LNCAP (cell line): ENCODE results near the gene DHX35.

Source experiments
- TF ChIP-seq, protein P1 (sequence below): fragments of 450-650 bp; IDR thresholded peaks from 2 replicates; pipeline ENCODE4 v1.5.1; 2017; ENCODE audit warnings: mild to moderate bottlenecking

The DHX35 gene

DNA sequence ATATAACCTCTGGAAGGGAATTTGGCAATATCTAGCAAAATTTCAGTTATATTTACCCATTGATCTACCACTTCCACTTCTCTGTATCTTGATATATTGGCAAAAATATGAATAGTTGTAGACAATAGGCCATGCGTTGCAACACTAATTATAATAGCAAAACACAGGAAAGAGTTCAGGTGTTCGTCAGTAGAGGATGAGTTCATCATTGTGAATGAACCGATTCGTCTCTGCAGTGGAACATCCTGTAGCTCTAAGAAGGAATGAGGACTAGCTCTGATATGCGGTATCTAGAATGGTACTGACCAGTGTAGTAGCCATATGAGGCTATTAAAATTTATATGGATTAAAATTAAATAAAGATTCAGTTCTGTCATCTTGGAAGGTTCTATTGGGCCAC, 27.6 kb upstream of the DHX35 start:
- TF ChIP-seq, protein P1, sequence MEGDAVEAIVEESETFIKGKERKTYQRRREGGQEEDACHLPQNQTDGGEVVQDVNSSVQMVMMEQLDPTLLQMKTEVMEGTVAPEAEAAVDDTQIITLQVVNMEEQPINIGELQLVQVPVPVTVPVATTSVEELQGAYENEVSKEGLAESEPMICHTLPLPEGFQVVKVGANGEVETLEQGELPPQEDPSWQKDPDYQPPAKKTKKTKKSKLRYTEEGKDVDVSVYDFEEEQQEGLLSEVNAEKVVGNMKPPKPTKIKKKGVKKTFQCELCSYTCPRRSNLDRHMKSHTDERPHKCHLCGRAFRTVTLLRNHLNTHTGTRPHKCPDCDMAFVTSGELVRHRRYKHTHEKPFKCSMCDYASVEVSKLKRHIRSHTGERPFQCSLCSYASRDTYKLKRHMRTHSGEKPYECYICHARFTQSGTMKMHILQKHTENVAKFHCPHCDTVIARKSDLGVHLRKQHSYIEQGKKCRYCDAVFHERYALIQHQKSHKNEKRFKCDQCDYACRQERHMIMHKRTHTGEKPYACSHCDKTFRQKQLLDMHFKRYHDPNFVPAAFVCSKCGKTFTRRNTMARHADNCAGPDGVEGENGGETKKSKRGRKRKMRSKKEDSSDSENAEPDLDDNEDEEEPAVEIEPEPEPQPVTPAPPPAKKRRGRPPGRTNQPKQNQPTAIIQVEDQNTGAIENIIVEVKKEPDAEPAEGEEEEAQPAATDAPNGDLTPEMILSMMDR: no peak

DNA sequence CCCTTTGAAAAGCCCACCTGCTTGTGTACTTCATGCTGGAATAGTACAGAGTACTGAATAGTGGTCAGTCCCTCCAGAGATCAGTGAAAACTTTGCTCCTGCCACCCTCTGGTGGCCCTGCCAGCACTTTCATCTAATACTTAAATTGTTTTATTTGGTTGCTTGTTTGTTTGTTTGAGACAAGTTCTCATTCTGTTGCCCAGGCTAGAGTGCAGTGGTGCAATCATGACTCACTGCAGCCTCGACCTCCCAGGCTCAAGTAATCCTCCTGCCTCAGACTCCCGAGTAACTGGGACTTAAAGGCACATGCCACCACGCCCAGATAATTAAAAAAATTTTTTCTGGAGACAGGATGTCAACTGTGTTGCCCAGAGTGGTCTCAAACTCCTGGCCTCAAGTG, 26.9 kb upstream of the DHX35 start:
- TF ChIP-seq, protein P1: no peak; the same call in 1 of the 2 replicates

DNA sequence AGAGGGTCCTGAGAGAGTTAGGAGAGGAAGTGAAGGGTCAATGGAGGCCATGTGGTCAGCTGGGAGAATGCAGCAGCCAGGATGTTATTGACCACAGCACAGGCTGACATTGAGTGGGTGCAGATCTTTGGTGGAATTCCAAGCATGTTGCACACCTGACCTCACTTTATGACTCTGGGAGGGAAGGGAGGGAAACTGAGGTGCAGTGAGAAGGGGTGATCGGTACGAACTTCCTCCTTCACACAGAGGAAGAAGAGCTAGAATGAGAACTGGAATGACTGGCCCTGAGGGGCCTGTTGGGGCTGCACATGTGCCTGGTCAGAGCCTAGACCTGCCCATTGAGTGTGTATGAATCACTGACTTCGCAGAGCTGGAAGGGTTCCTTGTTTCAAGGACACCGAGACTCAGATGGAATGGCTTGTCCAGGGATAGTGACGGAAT, 26.2 kb upstream of the DHX35 start:
- TF ChIP-seq, protein P1: no peak

DNA sequence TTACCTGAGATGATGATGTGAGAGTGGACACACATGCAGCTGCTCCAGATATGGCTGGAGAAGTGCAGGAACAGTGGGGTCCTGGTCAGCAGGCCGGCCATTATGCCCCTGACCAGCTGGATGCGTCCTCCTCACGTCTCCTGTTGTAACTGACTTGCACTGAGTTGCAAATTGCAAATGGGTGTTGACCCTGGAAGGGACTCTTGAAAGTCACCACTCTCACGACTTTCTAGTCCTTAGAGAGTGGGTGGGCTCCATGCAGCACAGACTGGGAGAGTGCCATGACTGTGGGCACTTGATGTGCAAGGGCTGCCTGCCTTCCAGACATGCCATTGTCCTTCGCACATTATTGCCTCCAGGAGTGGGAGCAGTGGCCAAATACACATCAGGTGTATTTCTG, 25.1 kb upstream of the DHX35 start:
- TF ChIP-seq, protein P1: no peak

DNA sequence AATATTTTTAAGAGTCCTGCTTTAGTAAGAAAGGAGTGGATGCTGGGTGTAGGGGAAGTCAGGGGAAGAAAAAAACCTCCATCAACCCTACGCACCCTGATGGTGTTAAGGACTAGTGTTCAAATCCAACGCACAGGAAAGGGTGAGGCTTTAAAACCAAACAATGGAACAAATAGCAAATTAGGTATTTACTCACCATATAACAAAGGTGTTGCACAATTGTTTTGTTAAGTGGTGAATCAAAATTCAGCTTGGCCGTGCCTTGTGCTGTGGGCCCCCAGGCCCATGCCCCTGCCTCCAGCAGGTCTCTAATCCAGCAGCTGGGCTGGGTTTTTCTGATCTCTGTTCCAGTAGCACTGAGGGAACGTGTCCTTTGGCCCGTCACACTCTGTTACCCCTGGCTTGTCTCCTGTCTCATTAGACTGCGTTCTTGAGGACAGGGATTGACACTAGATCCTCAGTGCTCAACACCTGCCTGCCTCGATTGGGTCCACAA, 24.1 kb upstream of the DHX35 start:
- TF ChIP-seq, protein P1: no peak

DNA sequence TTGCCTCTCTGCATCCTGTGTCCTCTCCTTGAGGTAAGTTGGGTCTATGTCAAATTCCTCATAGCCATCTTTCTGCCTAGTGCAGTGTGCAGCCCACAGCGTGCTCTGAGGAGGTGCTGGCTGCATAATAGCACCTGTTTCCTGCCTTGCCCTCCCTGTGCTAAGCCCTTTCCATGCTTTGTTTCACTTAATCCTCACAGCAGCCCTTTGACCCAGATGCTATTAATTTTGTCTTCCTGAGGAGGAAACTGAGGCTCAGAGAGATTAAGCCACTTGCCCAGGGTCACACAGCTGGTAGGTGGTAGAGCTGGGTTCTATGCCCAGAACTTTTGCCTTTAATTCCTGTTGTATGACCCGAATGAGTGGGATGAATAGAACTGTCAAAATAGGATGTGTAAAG, 22.5 kb upstream of the DHX35 start:
- TF ChIP-seq, protein P1: no peak

DNA sequence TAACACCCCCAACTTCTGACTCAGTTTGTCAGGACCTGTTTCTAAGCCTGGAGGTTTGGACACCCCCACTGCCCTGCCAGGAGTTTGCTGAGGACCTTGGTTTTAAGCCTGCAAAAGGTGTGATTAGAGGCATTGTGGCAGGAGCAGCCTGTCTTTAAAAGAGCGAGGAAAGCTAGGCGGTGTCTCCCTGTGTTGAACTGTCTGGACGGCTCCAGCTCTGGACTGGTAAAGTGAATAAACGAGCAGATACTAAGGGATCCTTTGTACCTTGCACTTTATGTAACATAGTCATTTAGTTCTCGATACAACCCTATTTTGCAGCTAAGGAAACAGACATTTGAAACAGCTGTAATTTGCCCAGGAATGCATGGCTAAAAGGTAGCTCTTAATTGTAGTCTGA, 21.5 kb upstream of the DHX35 start:
- TF ChIP-seq, protein P1: no peak
